Effector CD8-positive, alpha-beta T cell (primary cell): Measurements from ENCODE around the gene ULK3.

Experiments used
- DNase-seq: peaks from one replicate; lab custom pipeline; 2025; lab: John Stamatoyannopoulos, UW

ULK3 gene

GRCh38 chr15:74840851-74841775 lies 1.8 kb downstream of the ULK3 start:
- DNase-seq, result no peak

- DNase-seq, result no peak
Observed at GRCh38 chr15:74839526-74840395, 3.2 kb downstream of the ULK3 start.

- DNase-seq, result no peak
Observed at GRCh38 chr15:74838746-74839525, 4.0 kb downstream of the ULK3 start.

GRCh38 chr15:74838137-74838516 lies 4.8 kb downstream of the ULK3 start:
- DNase-seq, result no peak

GRCh38 chr15:74837482-74838136 lies 5.3 kb downstream of the ULK3 start:
- DNase-seq, result no peak

- DNase-seq, result no peak
Observed at GRCh38 chr15:74836846-74837245, 6.1 kb downstream of the ULK3 start.

- peak; percentile 24 for DNase-seq
Observed at GRCh38 chr15:74835312-74835823, 7.6 kb downstream of the ULK3 start.

GRCh38 chr15:74833376-74834107 lies 9.4 kb downstream of the ULK3 start:
- no peak for DNase-seq

- no peak for DNase-seq
Observed at GRCh38 chr15:74832826-74833225, 10.1 kb downstream of the ULK3 start.

- no peak for DNase-seq
Observed at GRCh38 chr15:74831813-74832495, 11.0 kb downstream of the ULK3 start.

- no peak for DNase-seq
Observed at GRCh38 chr15:74830868-74831267, 12.1 kb downstream of the ULK3 start.

- no peak for DNase-seq
Observed at GRCh38 chr15:74829991-74830390, 13.0 kb downstream of the ULK3 start.

GRCh38 chr15:74829486-74829885 lies 13.5 kb downstream of the ULK3 start:
- no peak for DNase-seq

- no peak for DNase-seq
Observed at GRCh38 chr15:74828835-74829234, 14.1 kb downstream of the ULK3 start.

GRCh38 chr15:74827614-74828013 lies 15.3 kb downstream of the ULK3 start:
- no peak for DNase-seq

- no peak for DNase-seq
Observed at GRCh38 chr15:74826921-74827320, 16.0 kb downstream of the ULK3 start.

- peak; percentile 30 for DNase-seq
Observed at GRCh38 chr15:74826364-74826819, 16.6 kb downstream of the ULK3 start, which contains the start of gene CPLX3. Gene CPLX3 (plus strand): TSS chr15:74826627. CDS start chr15:74826704, 77 bp downstream.

GRCh38 chr15:74825866-74826265 lies 17.1 kb downstream of the ULK3 start:
- DNase-seq, result no peak

GRCh38 chr15:74824976-74825375 lies 18.0 kb downstream of the ULK3 start:
- DNase-seq, result no peak

GRCh38 chr15:74823324-74823723 lies 19.6 kb downstream of the ULK3 start:
- no peak for DNase-seq
